H1 (cell line): Measurements from ENCODE around the gene ANKRD65. TPM values are rescaled to one million over a fixed set of nuclear protein-coding genes. Genes with fewer than 3 reads are reported as not detected.

Experiments used
- CHD7 ChIP-seq: fragments of 300-600 bp; sonication (generic); IDR thresholded peaks from 2 replicates; pipeline ENCODE4 v1.7.1; 2012; ENCODE audit warnings: low read length, moderate library complexity, mild to moderate bottlenecking, inconsistent platforms; ENCODE audit not compliant: insufficient replicate concordance
- JUND ChIP-seq: IDR thresholded peaks from 2 replicates; pipeline ENCODE4 v1.6.1; 2011; ENCODE audit warnings: mild to moderate bottlenecking, improper control_type of control experiment, low read length
- KDM5A ChIP-seq: fragments of 200-600 bp; IDR thresholded peaks from 2 replicates; pipeline ENCODE4 v1.7.1; 2012; ENCODE audit warnings: mild to moderate bottlenecking, low read length, inconsistent platforms, mixed read lengths
- NRF1 ChIP-seq: IDR thresholded peaks from 2 replicates; pipeline ENCODE4 v1.6.1; 2011; ENCODE audit warnings: mild to moderate bottlenecking, low read depth, low read length, improper control_type of control experiment
- ZNF274 ChIP-seq: IDR thresholded peaks from 2 replicates; pipeline ENCODE4 v1.7.0; 2012; ENCODE audit warnings: low read length, borderline replicate concordance; ENCODE audit errors: extremely low read depth
- polyA plus RNA-seq, 7 experiments: library from polyadenylated mRNA; depleted of rRNA in 3 of 7; stranded (reverse) in 5 of 7; unstranded in 2 of 7; fragments of >200 nt in 5 of 7; fragments of 200-250 nt in 2 of 7; gene quantifications; 1 replicate in 5 of 7; 2 replicates in 1 of 7; 4 replicates in 1 of 7; pipeline versions ENCODE4 v1.2.1 to v1.2.3, GENCODE V29; 2011 to 2013; ENCODE audit warnings: missing spikeins in 2 of 7, mixed read lengths in 2 of 7
- total RNA-seq: library from RNA; stranded (reverse); fragmentation: NEBNext Ultra II Directional; extraction: Animal tissue kit (Norgen Biotek cat#: 25700); gene quantifications from 2 replicates; pipeline ENCODE4 v1.2.1, GENCODE V29; 2021

The ANKRD65 gene
- total and polyA plus RNA-seq, 2 of the 8 experiments (the other 6 are each of a cell fraction or from before 2014, with no cell fraction given) = 1.8 to 2.0 TPM

GRCh38 chr1:1406821-1407635 is 14.0 kb downstream of the ANKRD65 start, which contains the start of gene MRPL20 (continued):
- no peak for TF ChIP-seq CHD7
- no peak for TF ChIP-seq JUND
- TF ChIP-seq ZNF274 = no peak
- peak; percentile 39 for TF ChIP-seq NRF1
- peak; percentile 96 for TF ChIP-seq KDM5A
- TF ChIP-seq, all 59 proteins: peak for 20
